HepG2 (cell line): ENCODE data around the gene PSD4. TPM values are rescaled to one million over a fixed set of nuclear protein-coding genes. Genes with fewer than 3 reads are reported as not detected.
A peak's percentile ranks its signal among the peaks of the same experiment; 100 is the strongest.

ENCODE experiments used
- DPF2 ChIP-seq: sonication (generic); formaldehyde crosslinking; IDR thresholded peaks from 2 replicates; pipeline ENCODE4 v1.4.0; 2020; ENCODE audit warnings: mild to moderate bottlenecking, low read depth, missing genetic modification reagents, borderline replicate concordance
- HNF4A ChIP-seq: sonication (generic); formaldehyde crosslinking; IDR thresholded peaks from 2 replicates; pipeline ENCODE4 v1.4.0; 2020; ENCODE audit warnings: missing genetic modification reagents
- MAX ChIP-seq: IDR thresholded peaks from 2 replicates; pipeline ENCODE4 v1.6.1; 2012; ENCODE audit warnings: inconsistent platforms
- SIN3B ChIP-seq: fragments of 150-350 bp; IDR thresholded peaks from 2 replicates; pipeline ENCODE4 v1.6.1; 2014; ENCODE audit warnings: low read length
- SKI ChIP-seq: fragments of 450-650 bp; IDR thresholded peaks from one replicate; pipeline ENCODE4 v1.6.1; 2018; ENCODE audit warnings: mild to moderate bottlenecking; ENCODE audit not compliant: partially characterized antibody
- ZNF253 ChIP-seq: sonication (generic); formaldehyde crosslinking; IDR thresholded peaks from 2 replicates; pipeline ENCODE4 v1.8.0; 2022; ENCODE audit warnings: mild to moderate bottlenecking, missing genetic modification reagents, borderline replicate concordance
- ZNF44 ChIP-seq: sonication (generic); formaldehyde crosslinking; IDR thresholded peaks from 2 replicates; pipeline ENCODE4 v1.5.1; 2020; ENCODE audit warnings: mild to moderate bottlenecking, missing genetic modification reagents
- ZNF772 ChIP-seq: sonication (generic); formaldehyde crosslinking; IDR thresholded peaks from 2 replicates; pipeline ENCODE4 v1.5.0; 2020; ENCODE audit warnings: mild to moderate bottlenecking, missing genetic modification reagents
- ZNF790 ChIP-seq: sonication (generic); formaldehyde crosslinking; IDR thresholded peaks from 2 replicates; pipeline ENCODE4 v1.8.0; 2022; ENCODE audit warnings: missing genetic modification reagents, mild to moderate bottlenecking, borderline replicate concordance
- polyA plus RNA-seq, 8 experiments: library from polyadenylated mRNA; depleted of rRNA in 3 of 8; stranded (reverse) in 7 of 8; unstranded in 1 of 8; fragments of >200 nt; fragmentation: Illumina TruSeq in 4 of 8; extraction: Trizol in 4 of 8; gene quantifications; 2 replicates each; pipeline versions ENCODE4 v1.2.1 to v1.2.3, GENCODE V29; 2011 to 2016; ENCODE audit warnings: low read depth in 4 of 8, missing spikeins in 1 of 8, mixed read lengths in 1 of 8; ENCODE audit not compliant: insufficient read depth in 1 of 8
- total RNA-seq, 5 experiments: library from RNA; depleted of rRNA; stranded (reverse); fragments of >200 nt; fragmentation: Illumina TruSeq; extraction: Trizol; gene quantifications; 2 replicates each; pipeline ENCODE4 v1.2.3, GENCODE V29; 2016; ENCODE audit warnings: low read depth in 1 of 5
- TF ChIP-seq, protein P1 (sequence below), 2 experiments: fragments of 450-650 bp in 1 of 2; sonication (generic) in 1 of 2; formaldehyde crosslinking in 1 of 2; IDR thresholded peaks; 2 replicates each; pipeline versions ENCODE4 v1.6.1 to v1.8.0; 2016 to 2022; ENCODE audit warnings: antibody characterized with exemption in 1 of 2, mild to moderate bottlenecking in 1 of 2, missing genetic modification reagents in 1 of 2
- TF ChIP-seq, protein P2 (sequence below): sonication (generic); formaldehyde crosslinking; IDR thresholded peaks from 2 replicates; pipeline ENCODE4 v1.5.0; 2020; ENCODE audit warnings: mild to moderate bottlenecking, missing genetic modification reagents
- TF ChIP-seq, protein P3 (sequence below): sonication (generic); formaldehyde crosslinking; conservative IDR thresholded peaks from 2 replicates; pipeline ENCODE4 v1.5.0; 2020; ENCODE audit warnings: missing genetic modification reagents
- TF ChIP-seq, protein P4 (sequence below): sonication (generic); formaldehyde crosslinking; IDR thresholded peaks from 2 replicates; pipeline ENCODE4 v1.8.0; 2022; ENCODE audit warnings: missing genetic modification reagents, mild to moderate bottlenecking, borderline replicate concordance

Gene PSD4
- total and polyA plus RNA-seq, 2 of the 13 experiments (the other 11 are each of a cell fraction or from before 2014, with no cell fraction given) = 5.8 to 9.4 TPM

DNA sequence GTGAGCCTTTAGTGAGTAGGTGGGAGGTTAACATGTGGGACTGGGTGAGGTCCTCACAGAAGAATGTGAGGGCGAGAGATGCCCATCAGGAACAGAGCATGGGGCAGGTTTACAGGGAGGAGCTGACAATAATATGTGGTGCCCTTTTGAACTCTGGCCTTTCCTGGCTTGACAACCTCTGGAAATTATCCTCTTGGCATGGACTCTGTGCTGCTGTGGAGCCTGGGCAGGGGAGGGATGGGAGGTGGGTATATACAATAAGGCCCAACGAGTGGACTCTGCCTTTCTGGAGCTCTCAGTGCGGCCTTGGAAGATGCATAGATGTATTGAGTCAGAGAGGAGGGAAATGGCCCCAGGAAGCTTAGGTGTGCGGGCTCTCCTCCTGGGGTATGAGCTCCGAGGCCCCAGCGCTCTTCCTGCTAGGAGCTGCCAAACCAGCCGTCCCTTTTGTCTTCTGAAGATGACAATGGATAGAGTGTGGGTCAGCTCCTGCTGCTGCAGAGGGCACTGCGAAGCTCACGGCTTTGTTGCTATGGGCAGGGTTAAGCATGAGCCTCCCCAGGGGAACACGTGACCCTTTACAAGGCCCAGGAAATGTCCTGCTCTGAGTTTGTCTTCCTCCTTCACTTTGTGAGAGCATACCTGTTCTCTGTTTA, 8.7 kb upstream of the PSD4 start (continued):
- TF ChIP-seq, protein P1, sequence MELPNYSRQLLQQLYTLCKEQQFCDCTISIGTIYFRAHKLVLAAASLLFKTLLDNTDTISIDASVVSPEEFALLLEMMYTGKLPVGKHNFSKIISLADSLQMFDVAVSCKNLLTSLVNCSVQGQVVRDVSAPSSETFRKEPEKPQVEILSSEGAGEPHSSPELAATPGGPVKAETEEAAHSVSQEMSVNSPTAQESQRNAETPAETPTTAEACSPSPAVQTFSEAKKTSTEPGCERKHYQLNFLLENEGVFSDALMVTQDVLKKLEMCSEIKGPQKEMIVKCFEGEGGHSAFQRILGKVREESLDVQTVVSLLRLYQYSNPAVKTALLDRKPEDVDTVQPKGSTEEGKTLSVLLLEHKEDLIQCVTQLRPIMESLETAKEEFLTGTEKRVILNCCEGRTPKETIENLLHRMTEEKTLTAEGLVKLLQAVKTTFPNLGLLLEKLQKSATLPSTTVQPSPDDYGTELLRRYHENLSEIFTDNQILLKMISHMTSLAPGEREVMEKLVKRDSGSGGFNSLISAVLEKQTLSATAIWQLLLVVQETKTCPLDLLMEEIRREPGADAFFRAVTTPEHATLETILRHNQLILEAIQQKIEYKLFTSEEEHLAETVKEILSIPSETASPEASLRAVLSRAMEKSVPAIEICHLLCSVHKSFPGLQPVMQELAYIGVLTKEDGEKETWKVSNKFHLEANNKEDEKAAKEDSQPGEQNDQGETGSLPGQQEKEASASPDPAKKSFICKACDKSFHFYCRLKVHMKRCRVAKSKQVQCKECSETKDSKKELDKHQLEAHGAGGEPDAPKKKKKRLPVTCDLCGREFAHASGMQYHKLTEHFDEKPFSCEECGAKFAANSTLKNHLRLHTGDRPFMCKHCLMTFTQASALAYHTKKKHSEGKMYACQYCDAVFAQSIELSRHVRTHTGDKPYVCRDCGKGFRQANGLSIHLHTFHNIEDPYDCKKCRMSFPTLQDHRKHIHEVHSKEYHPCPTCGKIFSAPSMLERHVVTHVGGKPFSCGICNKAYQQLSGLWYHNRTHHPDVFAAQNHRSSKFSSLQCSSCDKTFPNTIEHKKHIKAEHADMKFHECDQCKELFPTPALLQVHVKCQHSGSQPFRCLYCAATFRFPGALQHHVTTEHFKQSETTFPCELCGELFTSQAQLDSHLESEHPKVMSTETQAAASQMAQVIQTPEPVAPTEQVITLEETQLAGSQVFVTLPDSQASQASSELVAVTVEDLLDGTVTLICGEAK (IDR thresholded peaks at IDR 0.05) = no peak
- TF ChIP-seq, protein P1 (CRISPR knock-in tag; IDR thresholded peaks at IDR 0.05) = peak; percentile 56; the same call in 1 of the 2 replicates
- TF ChIP-seq, protein P2, sequence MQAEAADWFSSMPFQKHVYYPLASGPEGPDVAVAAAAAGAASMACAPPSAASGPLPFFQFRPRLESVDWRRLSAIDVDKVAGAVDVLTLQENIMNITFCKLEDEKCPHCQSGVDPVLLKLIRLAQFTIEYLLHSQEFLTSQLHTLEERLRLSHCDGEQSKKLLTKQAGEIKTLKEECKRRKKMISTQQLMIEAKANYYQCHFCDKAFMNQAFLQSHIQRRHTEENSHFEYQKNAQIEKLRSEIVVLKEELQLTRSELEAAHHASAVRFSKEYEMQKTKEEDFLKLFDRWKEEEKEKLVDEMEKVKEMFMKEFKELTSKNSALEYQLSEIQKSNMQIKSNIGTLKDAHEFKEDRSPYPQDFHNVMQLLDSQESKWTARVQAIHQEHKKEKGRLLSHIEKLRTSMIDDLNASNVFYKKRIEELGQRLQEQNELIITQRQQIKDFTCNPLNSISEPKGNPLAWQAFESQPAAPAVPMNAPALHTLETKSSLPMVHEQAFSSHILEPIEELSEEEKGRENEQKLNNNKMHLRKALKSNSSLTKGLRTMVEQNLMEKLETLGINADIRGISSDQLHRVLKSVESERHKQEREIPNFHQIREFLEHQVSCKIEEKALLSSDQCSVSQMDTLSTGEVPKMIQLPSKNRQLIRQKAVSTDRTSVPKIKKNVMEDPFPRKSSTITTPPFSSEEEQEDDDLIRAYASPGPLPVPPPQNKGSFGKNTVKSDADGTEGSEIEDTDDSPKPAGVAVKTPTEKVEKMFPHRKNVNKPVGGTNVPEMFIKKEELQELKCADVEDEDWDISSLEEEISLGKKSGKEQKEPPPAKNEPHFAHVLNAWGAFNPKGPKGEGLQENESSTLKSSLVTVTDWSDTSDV (CRISPR knock-in tag) = no peak
- TF ChIP-seq, protein P3, sequence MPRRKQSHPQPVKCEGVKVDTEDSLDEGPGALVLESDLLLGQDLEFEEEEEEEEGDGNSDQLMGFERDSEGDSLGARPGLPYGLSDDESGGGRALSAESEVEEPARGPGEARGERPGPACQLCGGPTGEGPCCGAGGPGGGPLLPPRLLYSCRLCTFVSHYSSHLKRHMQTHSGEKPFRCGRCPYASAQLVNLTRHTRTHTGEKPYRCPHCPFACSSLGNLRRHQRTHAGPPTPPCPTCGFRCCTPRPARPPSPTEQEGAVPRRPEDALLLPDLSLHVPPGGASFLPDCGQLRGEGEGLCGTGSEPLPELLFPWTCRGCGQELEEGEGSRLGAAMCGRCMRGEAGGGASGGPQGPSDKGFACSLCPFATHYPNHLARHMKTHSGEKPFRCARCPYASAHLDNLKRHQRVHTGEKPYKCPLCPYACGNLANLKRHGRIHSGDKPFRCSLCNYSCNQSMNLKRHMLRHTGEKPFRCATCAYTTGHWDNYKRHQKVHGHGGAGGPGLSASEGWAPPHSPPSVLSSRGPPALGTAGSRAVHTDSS (CRISPR knock-in tag) = no peak
- TF ChIP-seq ZNF253 (CRISPR knock-in tag) (no peak), MAX (peak; percentile 68; the same call in 1 of the 2 replicates), ZNF772 (CRISPR knock-in tag) (no peak), DPF2 (CRISPR knock-in tag) (0 out of 2 replicates have a peak, but pooled peaks have one; percentile 40), SKI (no peak), HNF4A (CRISPR knock-in tag) (peak; percentile 89), ZNF790 (CRISPR knock-in tag) (no peak), SIN3B (no peak), ZNF44 (CRISPR knock-in tag) (no peak)
- TF ChIP-seq, protein P4, sequence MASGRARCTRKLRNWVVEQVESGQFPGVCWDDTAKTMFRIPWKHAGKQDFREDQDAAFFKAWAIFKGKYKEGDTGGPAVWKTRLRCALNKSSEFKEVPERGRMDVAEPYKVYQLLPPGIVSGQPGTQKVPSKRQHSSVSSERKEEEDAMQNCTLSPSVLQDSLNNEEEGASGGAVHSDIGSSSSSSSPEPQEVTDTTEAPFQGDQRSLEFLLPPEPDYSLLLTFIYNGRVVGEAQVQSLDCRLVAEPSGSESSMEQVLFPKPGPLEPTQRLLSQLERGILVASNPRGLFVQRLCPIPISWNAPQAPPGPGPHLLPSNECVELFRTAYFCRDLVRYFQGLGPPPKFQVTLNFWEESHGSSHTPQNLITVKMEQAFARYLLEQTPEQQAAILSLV = peak; percentile 71; the same call in 1 of the 2 replicates
